NT2/D1 (cell line): ENCODE results near the gene KNG1.

Experiments
- SUZ12 ChIP-seq: IDR thresholded peaks from 2 replicates; pipeline ENCODE4 v1.6.1; 2011; ENCODE audit not compliant: insufficient read length, insufficient read depth; ENCODE audit errors: extremely low read depth
- YY1 ChIP-seq: IDR thresholded peaks from 2 replicates; pipeline ENCODE4 v1.6.1; 2011; ENCODE audit not compliant: insufficient read length, insufficient read depth

GRCh38 chr3:186775999-186776398 lies 58.8 kb downstream of the KNG1 start:
- TF ChIP-seq SUZ12: no peak
- TF ChIP-seq YY1: no peak
